ENCODE measurements around the gene SHISA8. TPM values are rescaled to one million over a fixed set of nuclear protein-coding genes. Genes with fewer than 3 reads are reported as not detected.

Gene SHISA8
- total and polyA plus RNA-seq, 10 of the 15 experiments (the other 5 are each of a cell fraction or from before 2014, with no cell fraction given), result 0.06 to 10.1 (median 0.25) TPM

DNA sequence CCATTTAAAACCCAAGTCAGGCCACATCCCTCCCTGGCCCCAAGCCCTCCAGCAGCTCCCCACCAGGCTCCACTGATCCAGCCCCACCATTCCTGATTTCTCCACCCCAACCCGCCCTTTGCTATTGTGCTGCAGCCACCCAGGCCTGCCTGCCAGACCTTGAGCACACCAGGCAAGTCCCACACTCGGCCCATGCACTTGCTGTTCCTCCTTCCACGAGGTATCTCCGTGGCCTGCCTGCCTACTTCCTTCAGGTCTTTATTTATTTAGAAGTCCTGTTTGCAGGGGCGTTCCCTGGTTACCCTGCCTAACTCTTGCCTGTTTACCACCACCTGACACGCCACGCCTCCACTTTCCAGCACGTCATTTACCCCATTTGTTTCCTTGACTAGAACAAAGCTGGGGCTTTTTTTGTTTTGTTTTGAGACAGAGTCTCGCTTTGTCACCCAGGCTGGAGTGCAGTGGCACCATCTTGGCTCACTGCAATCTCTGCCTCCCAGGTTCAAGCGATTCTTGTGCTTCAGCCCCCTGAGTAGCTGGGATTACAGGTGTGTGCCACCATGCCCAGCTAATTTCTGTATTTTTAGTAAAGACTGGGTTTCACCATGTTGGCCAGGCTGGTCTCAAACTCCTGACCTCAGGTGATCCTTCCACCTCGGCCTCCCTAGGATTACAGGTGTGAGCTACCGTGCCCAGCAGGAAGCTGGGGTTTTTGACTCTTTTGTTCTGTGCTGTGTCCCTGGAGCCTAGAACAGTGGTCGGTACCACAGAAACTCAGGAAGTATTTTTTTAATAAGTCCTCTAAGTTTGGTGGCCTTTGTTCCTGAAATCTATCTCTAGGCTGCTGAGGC lies 25.3 kb upstream of the SHISA8 start (continued):
- TF ChIP-seq ZZZ3 (IDR thresholded peaks at IDR 0.05; ENCODE audit: control insufficient read depth, insufficient read length, low read depth) (no peak), BMI1 (IDR thresholded peaks at IDR 0.05; ENCODE audit: borderline replicate concordance) (peak; percentile 55; the same call in 1 of the 2 replicates), ZBED1 (IDR thresholded peaks at IDR 0.05; ENCODE audit: borderline replicate concordance) (peak; percentile 62; the same call in 1 of the 2 replicates), SMAD5 (IDR thresholded peaks at IDR 0.05; ENCODE audit: low read depth) (peak; percentile 68; the same call in 1 of the 2 replicates), SMARCA5 (IDR thresholded peaks at IDR 0.05) (peak; percentile 69), NFXL1 (IDR thresholded peaks at IDR 0.05; ENCODE audit: borderline replicate concordance) (no peak), NFIC (IDR thresholded peaks at IDR 0.05; ENCODE audit: low read depth, low read length) (no peak), ETV6 (conservative IDR thresholded peaks at IDR 0.05 in 1 of 2, IDR thresholded peaks at IDR 0.05 in 1 of 2; ENCODE audit: borderline replicate concordance in 1 of 2, low read depth in 1 of 2) (peak in 1 of 2 experiments; percentile 62; a peak in 1 of 4 replicates), POLR2AphosphoS5 (IDR thresholded peaks at IDR 0.05; ENCODE audit: low read length) (peak; percentile 95), RELA (IDR thresholded peaks at IDR 0.05; ENCODE audit: borderline replicate concordance, partially characterized antibody) (no peak), FOXM1 (IDR thresholded peaks at IDR 0.05; ENCODE audit: low read depth, low read length) (no peak), RAD21 (IDR thresholded peaks at IDR 0.05; ENCODE audit: insufficient read depth, low read depth, low read length) (no peak), NR2F1 (conservative IDR thresholded peaks at IDR 0.05) (peak; percentile 35; the same call in 1 of the 2 replicates)
- TF ChIP-seq, protein P1, sequence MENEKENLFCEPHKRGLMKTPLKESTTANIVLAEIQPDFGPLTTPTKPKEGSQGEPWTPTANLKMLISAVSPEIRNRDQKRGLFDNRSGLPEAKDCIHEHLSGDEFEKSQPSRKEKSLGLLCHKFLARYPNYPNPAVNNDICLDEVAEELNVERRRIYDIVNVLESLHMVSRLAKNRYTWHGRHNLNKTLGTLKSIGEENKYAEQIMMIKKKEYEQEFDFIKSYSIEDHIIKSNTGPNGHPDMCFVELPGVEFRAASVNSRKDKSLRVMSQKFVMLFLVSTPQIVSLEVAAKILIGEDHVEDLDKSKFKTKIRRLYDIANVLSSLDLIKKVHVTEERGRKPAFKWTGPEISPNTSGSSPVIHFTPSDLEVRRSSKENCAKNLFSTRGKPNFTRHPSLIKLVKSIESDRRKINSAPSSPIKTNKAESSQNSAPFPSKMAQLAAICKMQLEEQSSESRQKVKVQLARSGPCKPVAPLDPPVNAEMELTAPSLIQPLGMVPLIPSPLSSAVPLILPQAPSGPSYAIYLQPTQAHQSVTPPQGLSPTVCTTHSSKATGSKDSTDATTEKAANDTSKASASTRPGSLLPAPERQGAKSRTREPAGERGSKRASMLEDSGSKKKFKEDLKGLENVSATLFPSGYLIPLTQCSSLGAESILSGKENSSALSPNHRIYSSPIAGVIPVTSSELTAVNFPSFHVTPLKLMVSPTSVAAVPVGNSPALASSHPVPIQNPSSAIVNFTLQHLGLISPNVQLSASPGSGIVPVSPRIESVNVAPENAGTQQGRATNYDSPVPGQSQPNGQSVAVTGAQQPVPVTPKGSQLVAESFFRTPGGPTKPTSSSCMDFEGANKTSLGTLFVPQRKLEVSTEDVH (IDR thresholded peaks at IDR 0.05; ENCODE audit: low read depth, partially characterized antibody), result peak; percentile 34
- TF ChIP-seq, protein P2, sequence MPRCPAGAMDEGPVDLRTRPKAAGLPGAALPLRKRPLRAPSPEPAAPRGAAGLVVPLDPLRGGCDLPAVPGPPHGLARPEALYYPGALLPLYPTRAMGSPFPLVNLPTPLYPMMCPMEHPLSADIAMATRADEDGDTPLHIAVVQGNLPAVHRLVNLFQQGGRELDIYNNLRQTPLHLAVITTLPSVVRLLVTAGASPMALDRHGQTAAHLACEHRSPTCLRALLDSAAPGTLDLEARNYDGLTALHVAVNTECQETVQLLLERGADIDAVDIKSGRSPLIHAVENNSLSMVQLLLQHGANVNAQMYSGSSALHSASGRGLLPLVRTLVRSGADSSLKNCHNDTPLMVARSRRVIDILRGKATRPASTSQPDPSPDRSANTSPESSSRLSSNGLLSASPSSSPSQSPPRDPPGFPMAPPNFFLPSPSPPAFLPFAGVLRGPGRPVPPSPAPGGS (IDR thresholded peaks at IDR 0.05; ENCODE audit: borderline replicate concordance, insufficient read depth, low read depth, low read length, poor library complexity, severe bottlenecking), result no peak
- TF ChIP-seq, protein P3, sequence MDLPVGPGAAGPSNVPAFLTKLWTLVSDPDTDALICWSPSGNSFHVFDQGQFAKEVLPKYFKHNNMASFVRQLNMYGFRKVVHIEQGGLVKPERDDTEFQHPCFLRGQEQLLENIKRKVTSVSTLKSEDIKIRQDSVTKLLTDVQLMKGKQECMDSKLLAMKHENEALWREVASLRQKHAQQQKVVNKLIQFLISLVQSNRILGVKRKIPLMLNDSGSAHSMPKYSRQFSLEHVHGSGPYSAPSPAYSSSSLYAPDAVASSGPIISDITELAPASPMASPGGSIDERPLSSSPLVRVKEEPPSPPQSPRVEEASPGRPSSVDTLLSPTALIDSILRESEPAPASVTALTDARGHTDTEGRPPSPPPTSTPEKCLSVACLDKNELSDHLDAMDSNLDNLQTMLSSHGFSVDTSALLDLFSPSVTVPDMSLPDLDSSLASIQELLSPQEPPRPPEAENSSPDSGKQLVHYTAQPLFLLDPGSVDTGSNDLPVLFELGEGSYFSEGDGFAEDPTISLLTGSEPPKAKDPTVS (IDR thresholded peaks at IDR 0.05; ENCODE audit: low read depth, low read length), result no peak
- TF ChIP-seq, protein P4, sequence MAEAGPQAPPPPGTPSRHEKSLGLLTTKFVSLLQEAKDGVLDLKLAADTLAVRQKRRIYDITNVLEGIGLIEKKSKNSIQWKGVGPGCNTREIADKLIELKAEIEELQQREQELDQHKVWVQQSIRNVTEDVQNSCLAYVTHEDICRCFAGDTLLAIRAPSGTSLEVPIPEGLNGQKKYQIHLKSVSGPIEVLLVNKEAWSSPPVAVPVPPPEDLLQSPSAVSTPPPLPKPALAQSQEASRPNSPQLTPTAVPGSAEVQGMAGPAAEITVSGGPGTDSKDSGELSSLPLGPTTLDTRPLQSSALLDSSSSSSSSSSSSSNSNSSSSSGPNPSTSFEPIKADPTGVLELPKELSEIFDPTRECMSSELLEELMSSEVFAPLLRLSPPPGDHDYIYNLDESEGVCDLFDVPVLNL (IDR thresholded peaks at IDR 0.05; ENCODE audit: low read depth, low read length), result no peak
- TF ChIP-seq, protein P5, sequence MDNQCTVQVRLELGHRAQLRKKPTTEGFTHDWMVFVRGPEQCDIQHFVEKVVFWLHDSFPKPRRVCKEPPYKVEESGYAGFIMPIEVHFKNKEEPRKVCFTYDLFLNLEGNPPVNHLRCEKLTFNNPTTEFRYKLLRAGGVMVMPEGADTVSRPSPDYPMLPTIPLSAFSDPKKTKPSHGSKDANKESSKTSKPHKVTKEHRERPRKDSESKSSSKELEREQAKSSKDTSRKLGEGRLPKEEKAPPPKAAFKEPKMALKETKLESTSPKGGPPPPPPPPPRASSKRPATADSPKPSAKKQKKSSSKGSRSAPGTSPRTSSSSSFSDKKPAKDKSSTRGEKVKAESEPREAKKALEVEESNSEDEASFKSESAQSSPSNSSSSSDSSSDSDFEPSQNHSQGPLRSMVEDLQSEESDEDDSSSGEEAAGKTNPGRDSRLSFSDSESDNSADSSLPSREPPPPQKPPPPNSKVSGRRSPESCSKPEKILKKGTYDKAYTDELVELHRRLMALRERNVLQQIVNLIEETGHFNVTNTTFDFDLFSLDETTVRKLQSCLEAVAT (IDR thresholded peaks at IDR 0.05), result peak; percentile 84
